ENCODE measurements around the gene PLAAT2.
"Not testable (repeated sequence)": the region's sequence is repeated elsewhere in the genome, so short reads cannot be mapped to it uniquely, and the experiment has no call there.

Gene PLAAT2

GRCh38 chr11:63549411-63549810 is 13.8 kb downstream of the PLAAT2 start:
- no peak for TF ChIP-seq TAF1 (IDR thresholded peaks at IDR 0.05; ENCODE audit: low read depth, low read length)
- no peak for TF ChIP-seq SPI1 (IDR thresholded peaks at IDR 0.05; ENCODE audit: low read depth, low read length)
- TF ChIP-seq POLR2AphosphoS5 (IDR thresholded peaks at IDR 0.05; ENCODE audit: low read depth, low read length) = no peak
- TF ChIP-seq POLR2A (IDR thresholded peaks at IDR 0.05; ENCODE audit: low read depth, low read length) = no peak
- no peak for TF ChIP-seq PAX5 (IDR thresholded peaks at IDR 0.05; ENCODE audit: insufficient read depth, low read length, severe bottlenecking)
- TF ChIP-seq POU2F2 (IDR thresholded peaks at IDR 0.05; ENCODE audit: low read depth, low read length) = no peak
- FAIRE-seq (no peak), DNase-seq (ENCODE audit: insufficient read length, low spot score) (no peak)

- TF ChIP-seq POLR2AphosphoS5 (IDR thresholded peaks at IDR 0.05; ENCODE audit: low read depth, low read length) (no peak), POU2F2 (IDR thresholded peaks at IDR 0.05; ENCODE audit: low read depth, low read length) (no peak), PAX5 (IDR thresholded peaks at IDR 0.05; ENCODE audit: insufficient read depth, low read length, severe bottlenecking) (no peak), SPI1 (IDR thresholded peaks at IDR 0.05; ENCODE audit: low read depth, low read length) (no peak), POLR2A (IDR thresholded peaks at IDR 0.05; ENCODE audit: low read depth, low read length) (no peak), TAF1 (IDR thresholded peaks at IDR 0.05; ENCODE audit: low read depth, low read length) (no peak)
- no peak for FAIRE-seq
- DNase-seq (ENCODE audit: insufficient read length, low spot score) = no peak
Measured at GRCh38 chr11:63548178-63548577, 15.0 kb downstream of the PLAAT2 start.

GRCh38 chr11:63547061-63547460 is 16.1 kb downstream of the PLAAT2 start:
- TF ChIP-seq POLR2A (IDR thresholded peaks at IDR 0.05; ENCODE audit: low read depth, low read length) (no peak), POU2F2 (IDR thresholded peaks at IDR 0.05; ENCODE audit: low read depth, low read length) (no peak), SPI1 (IDR thresholded peaks at IDR 0.05; ENCODE audit: low read depth, low read length) (no peak)
- FAIRE-seq (no peak), DNase-seq (ENCODE audit: insufficient read length, low spot score) (no peak)

GRCh38 chr11:63543711-63544110 is 19.5 kb downstream of the PLAAT2 start:
- no peak for TF ChIP-seq POU2F2 (IDR thresholded peaks at IDR 0.05; ENCODE audit: low read depth, low read length)
- TF ChIP-seq SPI1 (IDR thresholded peaks at IDR 0.05; ENCODE audit: low read depth, low read length) = peak; percentile 87
- DNase-seq (ENCODE audit: insufficient read length, low spot score) = no peak
- FAIRE-seq = no peak

GRCh38 chr11:63542506-63542905 is 20.7 kb downstream of the PLAAT2 start:
- peak; percentile 13 for FAIRE-seq

GRCh38 chr11:63537293-63538101 is 25.7 kb downstream of the PLAAT2 start:
- TF ChIP-seq POU2F2 (IDR thresholded peaks at IDR 0.05; ENCODE audit: low read depth, low read length) (no peak), PAX5 (IDR thresholded peaks at IDR 0.05; ENCODE audit: insufficient read depth, low read length, severe bottlenecking) (no peak), POLR2A (IDR thresholded peaks at IDR 0.05; ENCODE audit: low read depth, low read length) (no peak), SPI1 (IDR thresholded peaks at IDR 0.05; ENCODE audit: low read depth, low read length) (no peak), POLR2AphosphoS5 (IDR thresholded peaks at IDR 0.05; ENCODE audit: low read depth, low read length) (no peak)
- FAIRE-seq (no peak), DNase-seq (ENCODE audit: insufficient read length, low spot score) (no peak)

More at GRCh38 chr11:63542506-63542905, 20.7 kb downstream of the PLAAT2 start:
- not testable (repeated sequence) for DNase-seq (ENCODE audit: insufficient read length, low spot score)

- no peak for TF ChIP-seq SPI1 (IDR thresholded peaks at IDR 0.05; ENCODE audit: low read depth, low read length)
- TF ChIP-seq TAF1 (IDR thresholded peaks at IDR 0.05; ENCODE audit: low read depth, low read length) = 0 out of 2 replicates have a peak, but pooled peaks have one; percentile 28
- DNase-seq (ENCODE audit: insufficient read length, low spot score) (no peak), FAIRE-seq (no peak)
Measured at GRCh38 chr11:63536669-63537292, 26.4 kb downstream of the PLAAT2 start, which contains the start of gene PLAAT4. PLAAT4 (plus strand) TSS chr11:63536808; CDS start chr11:63536869, 61 bp downstream.

- no peak for TF ChIP-seq SPI1 (IDR thresholded peaks at IDR 0.05; ENCODE audit: low read depth, low read length)
- no peak for TF ChIP-seq POU2F2 (IDR thresholded peaks at IDR 0.05; ENCODE audit: low read depth, low read length)
- FAIRE-seq (no peak), DNase-seq (ENCODE audit: insufficient read length, low spot score) (no peak)
Measured at GRCh38 chr11:63535734-63536133, 27.4 kb downstream of the PLAAT2 start.

- TF ChIP-seq SPI1 (IDR thresholded peaks at IDR 0.05; ENCODE audit: low read depth, low read length) (no peak), PAX5 (IDR thresholded peaks at IDR 0.05; ENCODE audit: insufficient read depth, low read length, severe bottlenecking) (no peak), POLR2AphosphoS5 (IDR thresholded peaks at IDR 0.05; ENCODE audit: low read depth, low read length) (no peak), POLR2A (IDR thresholded peaks at IDR 0.05; ENCODE audit: low read depth, low read length) (no peak), POU2F2 (IDR thresholded peaks at IDR 0.05; ENCODE audit: low read depth, low read length) (no peak), TAF1 (IDR thresholded peaks at IDR 0.05; ENCODE audit: low read depth, low read length) (no peak)
- FAIRE-seq (no peak), DNase-seq (ENCODE audit: insufficient read length, low spot score) (no peak)
Measured at GRCh38 chr11:63534895-63535461, 28.2 kb downstream of the PLAAT2 start.

- no peak for TF ChIP-seq POLR2A (IDR thresholded peaks at IDR 0.05; ENCODE audit: low read depth, low read length)
- TF ChIP-seq POU2F2 (IDR thresholded peaks at IDR 0.05; ENCODE audit: low read depth, low read length) = no peak
- no peak for TF ChIP-seq PAX5 (IDR thresholded peaks at IDR 0.05; ENCODE audit: insufficient read depth, low read length, severe bottlenecking)
- TF ChIP-seq SPI1 (IDR thresholded peaks at IDR 0.05; ENCODE audit: low read depth, low read length) = no peak
- no peak for TF ChIP-seq TAF1 (IDR thresholded peaks at IDR 0.05; ENCODE audit: low read depth, low read length)
- DNase-seq (ENCODE audit: insufficient read length, low spot score) (no peak), FAIRE-seq (no peak)
Measured at GRCh38 chr11:63534076-63534475, 29.1 kb downstream of the PLAAT2 start.

Measured in GM12891 (cell line).